Immature natural killer cell (primary cell): ENCODE results near the gene TMOD1. TPM values are rescaled to one million over a fixed set of nuclear protein-coding genes. Genes with fewer than 3 reads are reported as not detected.

Experiments used
- polyA plus RNA-seq, 3 donors: library from polyadenylated mRNA; unstranded; fragments of 300-500 nt; fragmentation: Illumina TruSeq; gene quantifications; one replicate each; pipeline ENCODE4 v1.2.3, GENCODE V29; 2021

Gene TMOD1
- polyA plus RNA-seq, 3 donors from 2014 or later = 1.7 to 4.8 (median 3.7) TPM

Other genes with a start within 250 kb of the TMOD1 start
- gene CCDC180, start 194.0 kb upstream of the TMOD1 start, polyA plus RNA-seq = under 1 TPM in 2 of 3 donors, not detected in 1; 0.17 to 0.43 TPM
- 1 to 10 TPM; 6.9 to 9.4 (median 8.4) TPM for gene TDRD7, start 89.6 kb upstream of the TMOD1 start, polyA plus RNA-seq
- 10 to 100 TPM in 2 of 3 donors, 1 to 10 TPM in 1; 9.8 to 10.5 (median 10.0) TPM for gene TSTD2, start 131.7 kb downstream of the TMOD1 start, polyA plus RNA-seq
- gene NCBP1, start 132.2 kb downstream of the TMOD1 start, polyA plus RNA-seq = 10 to 100 TPM; 11.0 to 15.8 (median 12.8) TPM
- 10 to 100 TPM; 32.2 to 36.5 (median 32.5) TPM for gene XPA, start 195.7 kb downstream of the TMOD1 start, polyA plus RNA-seq